22Rv1 (cell line): Measurements from ENCODE around the gene PLEKHG4B.

ENCODE experiments used
- H3K27ac ChIP-seq: fragments of 450-650 bp; 2 replicates; pipeline ENCODE4 v1.5.1; 2017
- CTCF ChIP-seq: fragments of 450-650 bp; IDR thresholded peaks from 2 replicates; pipeline ENCODE4 v1.5.1; 2017; ENCODE audit warnings: mild to moderate bottlenecking
- ZFX ChIP-seq: fragments of 450-650 bp; IDR thresholded peaks from 2 replicates; pipeline ENCODE4 v1.6.1; 2017; ENCODE audit warnings: antibody characterized with exemption, borderline replicate concordance

Gene PLEKHG4B

GRCh38 chr5:141761-142160, 49.8 kb downstream of the PLEKHG4B start:
- TF ChIP-seq CTCF, result no peak
- TF ChIP-seq ZFX, result no peak
- H3K27ac ChIP-seq, result no peak overlapping the region

- TF ChIP-seq CTCF, result no peak
- no peak for TF ChIP-seq ZFX
- no peak overlapping the region for H3K27ac ChIP-seq
Measured at GRCh38 chr5:142246-142810, 50.4 kb downstream of the PLEKHG4B start.

- no peak for TF ChIP-seq ZFX
- no peak for TF ChIP-seq CTCF
- no peak overlapping the region for H3K27ac ChIP-seq
Measured at GRCh38 chr5:143041-143440, 51.1 kb downstream of the PLEKHG4B start.

GRCh38 chr5:144941-145340, 53.0 kb downstream of the PLEKHG4B start:
- H3K27ac ChIP-seq, result no peak overlapping the region
- no peak for TF ChIP-seq CTCF
- TF ChIP-seq ZFX, result no peak

- TF ChIP-seq ZFX (no peak), CTCF (no peak)
- no peak overlapping the region for H3K27ac ChIP-seq
Measured at GRCh38 chr5:145585-146323, 53.8 kb downstream of the PLEKHG4B start.

- H3K27ac ChIP-seq, result no peak overlapping the region
- no peak for TF ChIP-seq ZFX
- no peak for TF ChIP-seq CTCF
Measured at GRCh38 chr5:147751-148150, 55.8 kb downstream of the PLEKHG4B start.

- TF ChIP-seq ZFX, result no peak
- no peak for TF ChIP-seq CTCF
- H3K27ac ChIP-seq, result no peak overlapping the region
Measured at GRCh38 chr5:149745-150485, 57.9 kb downstream of the PLEKHG4B start.
